CD14-positive monocyte (primary cell): Measurements from ENCODE around the gene TSPEAR. TPM values are rescaled to one million over a fixed set of nuclear protein-coding genes. Genes with fewer than 3 reads are reported as not detected.

Source experiments
- DNase-seq, 3 donors: peaks; one replicate each; pipeline ENCODE4 v3.0.0-alpha.2; 2011 to 2022
- H2AFZ ChIP-seq: 2 replicates; pipeline ENCODE4 v1.6.0; 2012; ENCODE audit warnings: mild to moderate bottlenecking, low read depth, low read length, inconsistent platforms; ENCODE audit not compliant: insufficient read depth, poor library complexity, severe bottlenecking
- H3K27ac ChIP-seq, 2 donors: 1 replicate in 1 of 2; 2 replicates in 1 of 2; pipeline ENCODE4 v1.5.1; 2012 to 2013; ENCODE audit warnings: low read length in 2 of 2, control low read depth in 1 of 2, inconsistent platforms in 1 of 2, low read depth in 1 of 2, mild to moderate bottlenecking in 1 of 2
- H3K27me3 ChIP-seq, 2 donors: one replicate each; pipeline versions ENCODE4 v1.6.0 to v1.6.1; 2011 to 2013; ENCODE audit warnings: low read length in 2 of 2; ENCODE audit not compliant: control insufficient read depth in 2 of 2, insufficient read depth in 2 of 2
- H3K36me3 ChIP-seq, 2 donors: replicated peaks in 1 of 2; 1 replicate in 1 of 2; 2 replicates in 1 of 2; pipeline versions ENCODE4 v1.5.1 to v1.6.1; 2012 to 2013; ENCODE audit warnings: low read length in 2 of 2, control low read depth in 1 of 2, inconsistent platforms in 1 of 2, mild to moderate bottlenecking in 1 of 2; ENCODE audit not compliant: insufficient read depth in 2 of 2, control insufficient read depth in 1 of 2
- H3K4me1 ChIP-seq, 2 donors: 1 replicate in 1 of 2; 2 replicates in 1 of 2; pipeline versions ENCODE4 v1.5.1 to v1.6.1; 2012 to 2013; ENCODE audit warnings: low read length in 2 of 2, control low read depth in 1 of 2, inconsistent platforms in 1 of 2, mild to moderate bottlenecking in 1 of 2, moderate library complexity in 1 of 2; ENCODE audit not compliant: insufficient read depth in 2 of 2, control insufficient read depth in 1 of 2
- H3K4me2 ChIP-seq: replicated peaks from 2 replicates; pipeline ENCODE3; 2012; ENCODE audit warnings: low read length, moderate library complexity, mild to moderate bottlenecking; ENCODE audit not compliant: poor library complexity, severe bottlenecking; ENCODE audit errors: extremely low read depth
- H3K4me3 ChIP-seq, 3 experiments: fragments of 200-600 bp in 1 of 3; sonication (generic) in 1 of 3; replicated peaks in 1 of 3; 1 replicate in 2 of 3; 2 replicates in 1 of 3; pipeline ENCODE4 v1.5.1; 2011 to 2013; ENCODE audit warnings: low read length in 3 of 3, mild to moderate bottlenecking in 3 of 3, control low read depth in 2 of 3, low read depth in 2 of 3, inconsistent platforms in 1 of 3, moderate library complexity in 1 of 3
- H3K79me2 ChIP-seq: 2 replicates; pipeline ENCODE4 v1.6.0; 2012; ENCODE audit warnings: mild to moderate bottlenecking, control low read depth, inconsistent platforms, low read length, moderate library complexity; ENCODE audit not compliant: insufficient read depth
- H3K9ac ChIP-seq: 2 replicates; pipeline ENCODE4 v1.6.0; 2017; ENCODE audit warnings: low read length, mild to moderate bottlenecking; ENCODE audit not compliant: insufficient read depth, poor library complexity, severe bottlenecking
- H3K9me3 ChIP-seq, 2 donors: replicated peaks in 1 of 2; 1 replicate in 1 of 2; 2 replicates in 1 of 2; pipeline versions ENCODE4 v1.5.1 to v1.6.1; 2012 to 2013; ENCODE audit warnings: low read length in 2 of 2, control low read depth in 1 of 2; ENCODE audit not compliant: control insufficient read depth in 1 of 2, insufficient read depth in 1 of 2
- H4K20me1 ChIP-seq: 2 replicates; pipeline ENCODE4 v1.6.0; 2012; ENCODE audit warnings: mild to moderate bottlenecking, low read length, control low read depth, moderate library complexity; ENCODE audit not compliant: insufficient read depth
- H3K27ac Mint-ChIP-seq, 7 donors: one replicate each; pipeline ENCODE4 v1.8.0; 2020; ENCODE audit warnings: mild to moderate bottlenecking in 7 of 7, mixed read lengths in 7 of 7, moderate library complexity in 6 of 7, inconsistent platforms in 2 of 7
- H3K27me3 Mint-ChIP-seq, 3 donors: one replicate each; pipeline ENCODE4 v1.8.0; 2021 to 2022; ENCODE audit warnings: low read depth in 3 of 3, mild to moderate bottlenecking in 3 of 3, mixed read lengths in 3 of 3, moderate library complexity in 3 of 3, inconsistent platforms in 1 of 3
- H3K36me3 Mint-ChIP-seq, 2 donors: one replicate each; pipeline ENCODE4 v1.8.0; 2020; ENCODE audit warnings: mixed read lengths in 2 of 2, inconsistent platforms in 1 of 2, mild to moderate bottlenecking in 1 of 2
- H3K4me1 Mint-ChIP-seq: one replicate; pipeline ENCODE4 v1.8.0; 2020; ENCODE audit warnings: mild to moderate bottlenecking, mixed read lengths
- H3K4me3 Mint-ChIP-seq, 2 donors: one replicate each; pipeline ENCODE4 v1.8.0; 2020; ENCODE audit warnings: mild to moderate bottlenecking in 2 of 2, mixed read lengths in 2 of 2, moderate library complexity in 1 of 2
- H3K9me3 Mint-ChIP-seq, 7 donors: one replicate each; pipeline ENCODE4 v1.8.0; 2020 to 2022; ENCODE audit warnings: mixed read lengths in 7 of 7, mild to moderate bottlenecking in 6 of 7, moderate library complexity in 6 of 7, inconsistent platforms in 2 of 7
- WGBS: methylation state at CpG from one replicate; pipeline ENCODE4 v1.1.5; 2013; ENCODE audit warnings: missing lambda C conversion rate; ENCODE audit not compliant: insufficient coverage; 5-methylcytosine and 5-hydroxymethylcytosine counted together
- intact Hi-C, 2 donors: fragments of 100-400 bp; cut with micrococcal nuclease; formaldehyde crosslinking; loops; one replicate each; pipeline versions ENCODE4 v1.15.0 to v1.15.1; 2023
- polyA plus RNA-seq, 3 donors: library from polyadenylated mRNA; depleted of rRNA in 1 of 3; unstranded in 2 of 3; stranded (reverse) in 1 of 3; fragments of 300-500 nt in 2 of 3; fragments of >200 nt in 1 of 3; fragmentation: Illumina TruSeq in 2 of 3; gene quantifications; 1 replicate in 2 of 3; 2 replicates in 1 of 3; pipeline ENCODE4 v1.2.3, GENCODE V29; 2012 to 2021
- TF ChIP-seq, protein P1 (sequence below): fragments of 200-600 bp; IDR thresholded peaks from one replicate; pipeline ENCODE4 v1.8.0; 2022; ENCODE audit warnings: antibody characterized with exemption, mild to moderate bottlenecking

The TSPEAR gene
- polyA plus RNA-seq, 3 donors, result not detected

DNA sequence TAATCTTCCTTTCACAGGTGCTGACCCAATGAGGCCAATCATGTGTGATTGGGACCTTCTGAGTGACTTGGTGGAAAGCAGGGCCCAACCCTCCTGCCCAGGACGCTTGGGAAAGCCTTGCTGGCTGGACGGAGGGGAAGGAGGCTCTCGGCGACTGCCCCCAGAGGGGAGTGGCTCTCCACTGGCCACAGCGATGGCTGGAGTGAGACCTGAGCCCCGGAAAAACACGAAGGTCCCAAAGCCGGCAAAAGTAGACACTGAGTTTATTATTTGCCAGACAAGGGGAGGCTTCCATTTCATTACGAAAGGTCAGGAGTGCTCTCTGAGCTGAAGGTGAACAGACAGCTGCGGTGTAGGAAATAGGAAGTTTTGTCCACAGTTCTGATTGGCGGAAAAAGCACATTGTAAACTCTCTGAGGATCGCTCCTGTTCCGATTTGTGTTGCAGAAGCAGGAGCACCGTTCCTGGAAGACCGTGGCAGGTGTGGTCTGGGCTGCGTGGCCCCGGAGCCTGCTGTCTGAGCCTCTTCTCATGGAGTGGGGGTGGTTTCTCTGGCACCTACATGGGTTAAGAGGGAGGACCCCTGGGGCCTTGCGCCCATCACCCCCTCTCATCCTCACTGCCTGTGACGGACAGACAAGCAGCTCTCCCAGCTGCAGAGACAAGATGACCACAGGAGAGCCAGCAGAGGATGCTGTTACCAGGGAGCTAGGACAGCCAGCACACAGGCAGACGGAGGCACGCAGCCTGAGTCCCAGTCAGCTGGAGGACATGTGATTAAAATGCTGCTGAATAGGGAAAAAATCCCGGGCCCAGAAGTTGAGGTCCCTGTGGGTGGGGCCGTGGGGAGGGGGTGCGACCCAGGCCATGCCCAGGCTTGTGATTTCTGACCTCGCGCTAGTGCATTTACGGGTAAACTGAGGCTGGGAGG lies 212.8 kb downstream of the TSPEAR start:
- no peak overlapping the region for H3K9ac ChIP-seq
- Mint-ChIP-seq H3K27me3 (peaks cover 2 to 15% (median 5%) of the 10 kb centered on the region in 3 donors), H3K4me3 (no peak overlapping the region), H3K4me1 (peaks cover 8% of the 10 kb centered on the region), H3K9me3 (peaks cover 3 to 22% (median 8%) of the 10 kb centered on the region in 7 donors), H3K27ac (no peak overlapping the region), H3K36me3 (no peaks in the 10 kb centered on the region)
- TF ChIP-seq, protein P1, sequence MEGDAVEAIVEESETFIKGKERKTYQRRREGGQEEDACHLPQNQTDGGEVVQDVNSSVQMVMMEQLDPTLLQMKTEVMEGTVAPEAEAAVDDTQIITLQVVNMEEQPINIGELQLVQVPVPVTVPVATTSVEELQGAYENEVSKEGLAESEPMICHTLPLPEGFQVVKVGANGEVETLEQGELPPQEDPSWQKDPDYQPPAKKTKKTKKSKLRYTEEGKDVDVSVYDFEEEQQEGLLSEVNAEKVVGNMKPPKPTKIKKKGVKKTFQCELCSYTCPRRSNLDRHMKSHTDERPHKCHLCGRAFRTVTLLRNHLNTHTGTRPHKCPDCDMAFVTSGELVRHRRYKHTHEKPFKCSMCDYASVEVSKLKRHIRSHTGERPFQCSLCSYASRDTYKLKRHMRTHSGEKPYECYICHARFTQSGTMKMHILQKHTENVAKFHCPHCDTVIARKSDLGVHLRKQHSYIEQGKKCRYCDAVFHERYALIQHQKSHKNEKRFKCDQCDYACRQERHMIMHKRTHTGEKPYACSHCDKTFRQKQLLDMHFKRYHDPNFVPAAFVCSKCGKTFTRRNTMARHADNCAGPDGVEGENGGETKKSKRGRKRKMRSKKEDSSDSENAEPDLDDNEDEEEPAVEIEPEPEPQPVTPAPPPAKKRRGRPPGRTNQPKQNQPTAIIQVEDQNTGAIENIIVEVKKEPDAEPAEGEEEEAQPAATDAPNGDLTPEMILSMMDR, result no peak
- no peaks in the 10 kb centered on the region for H3K79me2 ChIP-seq
- no peaks in the 10 kb centered on the region for H3K36me3 ChIP-seq
- H3K27ac ChIP-seq, result no peak overlapping the region
- no peak overlapping the region for H2AFZ ChIP-seq
- DNase-seq, result no peak
- 86% methylated on average over 20 of the region's 27 CpGs for WGBS
- no peaks in the 10 kb centered on the region for H3K4me1 ChIP-seq
- intact Hi-C loops, result no loop called here
- no peak overlapping the region for H3K4me2 ChIP-seq
- H3K27me3 ChIP-seq, result no peaks in the 10 kb centered on the region
- H3K9me3 ChIP-seq, result peaks cover 8 to 9% of the 10 kb centered on the region in 2 donors
- no peak overlapping the region for H3K4me3 ChIP-seq
- H4K20me1 ChIP-seq, result no peaks in the 10 kb centered on the region

DNA sequence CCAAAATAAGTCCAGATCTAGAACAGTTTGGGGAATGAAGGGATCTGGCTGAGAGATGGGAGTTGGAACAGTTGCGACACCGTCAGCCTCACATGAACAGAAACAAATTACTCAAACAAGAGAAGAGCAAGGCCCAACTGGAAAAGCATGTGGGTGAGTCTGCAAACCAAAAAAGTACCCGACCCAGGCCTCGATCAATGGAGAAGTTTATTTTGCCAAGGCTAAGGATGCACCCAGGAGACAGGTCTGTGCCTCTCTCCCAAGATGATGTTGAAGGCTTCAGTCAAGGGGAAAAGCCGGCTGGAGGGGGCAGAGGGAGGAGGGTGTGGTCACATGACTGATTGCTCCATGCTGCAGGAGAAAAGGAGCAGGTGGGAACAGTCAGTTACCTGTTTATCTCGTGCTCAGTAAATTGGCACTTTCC lies 213.7 kb downstream of the TSPEAR start:
- Histone ChIP-seq H3K27me3 (no peaks in the 10 kb centered on the region), H3K9me3 (peaks cover 17% of the 10 kb centered on the region in 2 donors), H3K36me3 (no peaks in the 10 kb centered on the region), H3K9ac (no peak overlapping the region), H4K20me1 (no peaks in the 10 kb centered on the region), H3K27ac (no peak overlapping the region), H3K4me1 (no peaks in the 10 kb centered on the region), H2AFZ (no peak overlapping the region), H3K79me2 (no peaks in the 10 kb centered on the region), H3K4me3 (no peak overlapping the region), H3K4me2 (no peak overlapping the region)
- TF ChIP-seq, protein P1, result no peak
- DNase-seq, result no peak
- Mint-ChIP-seq H3K9me3 (peaks cover 11 to 27% (median 16%) of the 10 kb centered on the region in 7 donors), H3K4me3 (no peak overlapping the region), H3K27me3 (peaks cover 2 to 14% (median 5%) of the 10 kb centered on the region in 3 donors), H3K4me1 (peaks cover 8% of the 10 kb centered on the region), H3K36me3 (no peaks in the 10 kb centered on the region), H3K27ac (peak overlapping the region in 1 of 7 donors; percentile 40)
- WGBS, result 42% methylated on average over 4 of the region's 6 CpGs
- intact Hi-C loops, result no loop called here
